Globus pallidus (tissue), 1 donor: ENCODE data around the gene GOLGA6L9.
"Not testable (repeated sequence)": the region's sequence is repeated elsewhere in the genome, so short reads cannot be mapped to it uniquely, and the experiment has no call there.

Source experiments
- DNase-seq: peaks from one replicate; pipeline ENCODE4 v3.0.0-alpha.2; 2015; ENCODE audit warnings: low spot score

The GOLGA6L9 gene, protein sequence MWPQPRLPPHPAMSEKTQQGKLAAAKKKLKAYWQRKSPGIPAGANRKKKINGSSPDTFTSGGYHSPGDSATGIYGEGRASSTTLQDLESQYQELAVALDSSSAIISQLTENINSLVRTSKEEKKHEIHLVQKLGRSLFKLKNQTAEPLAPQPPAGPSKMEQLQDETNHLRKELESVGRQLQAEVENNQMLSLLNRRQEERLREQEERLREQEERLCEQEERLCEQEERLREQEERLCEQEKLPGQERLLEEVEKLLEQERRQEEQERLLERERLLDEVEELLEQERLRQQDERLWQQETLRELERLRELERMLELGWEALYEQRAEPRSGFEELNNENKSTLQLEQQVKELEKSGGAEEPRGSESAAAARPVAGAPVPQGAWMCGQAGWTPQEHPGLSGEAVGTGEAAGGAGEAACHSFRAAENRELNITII

DNA sequence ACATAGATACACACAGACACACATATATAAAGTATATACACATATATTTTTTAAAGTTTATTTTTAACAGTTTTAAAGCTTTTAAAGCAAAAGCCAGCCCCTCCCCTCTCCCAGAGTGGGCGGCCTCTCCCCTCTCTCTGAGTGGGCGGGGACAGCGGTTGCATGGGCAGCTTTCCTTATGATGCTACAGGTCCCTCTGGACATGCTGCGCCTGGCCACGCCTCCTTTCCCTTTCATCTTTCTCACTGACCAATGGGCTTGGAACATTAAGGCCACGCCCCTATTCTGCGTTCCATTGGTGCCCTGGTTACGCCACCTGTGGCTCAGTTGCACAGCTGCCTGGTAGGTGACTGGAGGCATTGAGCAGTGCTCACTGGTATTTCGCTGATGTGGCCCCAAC, at the start of gene GOLGA6L9:
Gene GOLGA6L9, plus strand, starts transcription at position 124 of the 400 bp plus-strand sequence. Its CDS starts 264 bp downstream, at position 388.
- not testable (repeated sequence) for DNase-seq

DNA sequence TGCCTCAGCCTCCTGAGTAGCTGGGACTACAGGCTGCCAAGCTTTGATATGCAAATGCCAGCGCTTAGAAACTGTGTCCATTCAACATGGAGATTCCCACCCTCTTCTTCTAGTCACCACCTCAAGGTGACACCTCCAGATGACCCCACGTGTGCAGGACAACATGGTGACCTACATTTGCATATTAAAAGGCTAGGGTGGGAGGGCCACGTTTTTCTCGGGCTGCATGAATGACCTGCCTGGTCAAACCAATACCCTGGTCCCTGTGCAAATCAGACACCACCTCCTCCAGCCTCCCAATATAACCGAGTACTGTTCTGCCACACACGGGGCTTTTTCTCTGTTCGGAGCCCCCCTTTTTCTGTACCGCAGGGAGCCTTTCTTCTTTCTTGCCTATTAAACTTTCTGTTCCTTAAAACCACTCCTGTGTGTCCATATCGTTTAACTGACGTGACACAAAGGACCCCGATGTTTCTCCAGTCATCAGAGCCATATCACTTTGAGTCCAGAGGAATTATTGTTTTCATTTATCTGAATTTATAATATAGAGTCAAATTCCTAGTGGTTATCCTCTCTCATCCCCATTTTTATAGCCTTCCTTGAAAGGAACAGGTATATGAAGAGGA, 48.2 kb upstream of the GOLGA6L9 start:
- not testable (repeated sequence) for DNase-seq

DNA sequence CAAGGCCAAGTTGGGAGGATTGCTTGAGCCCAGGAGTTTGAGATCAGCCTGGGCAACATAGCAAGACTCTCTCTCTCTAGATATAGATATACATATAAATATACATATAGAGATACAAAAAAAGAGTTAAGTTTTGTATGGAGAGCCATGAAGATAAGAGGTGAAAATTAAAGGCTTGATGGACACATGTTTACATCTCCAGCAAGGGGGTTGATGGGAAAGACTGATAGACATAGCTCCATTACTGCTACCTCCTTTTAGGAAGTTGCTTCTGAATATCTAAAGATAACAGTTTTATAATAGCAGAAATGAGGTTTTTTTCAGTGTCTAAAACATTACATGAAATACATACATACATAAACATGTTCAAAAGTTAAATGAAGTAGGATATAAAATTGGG, 42.4 kb upstream of the GOLGA6L9 start:
- not testable (repeated sequence) for DNase-seq

DNA sequence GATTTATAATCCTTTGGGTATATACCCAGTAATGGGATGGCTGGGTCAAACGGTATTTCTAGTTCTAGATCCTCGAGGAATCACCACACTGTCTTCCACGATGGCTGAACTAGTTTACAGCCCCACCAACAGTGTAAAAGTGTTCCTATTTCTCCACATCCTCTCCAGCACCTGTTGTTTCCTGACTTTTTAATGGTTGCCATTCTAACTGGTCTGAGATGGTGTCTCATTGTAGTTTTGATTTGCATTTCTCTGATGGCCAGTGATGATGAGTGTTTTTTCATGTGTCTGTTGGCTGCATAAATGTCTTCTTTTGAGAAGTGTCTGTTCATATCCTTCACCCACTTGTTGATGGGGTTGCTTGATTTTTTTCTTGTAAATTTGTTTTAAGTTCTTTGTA, 39.5 kb upstream of the GOLGA6L9 start:
- not testable (repeated sequence) for DNase-seq

DNA sequence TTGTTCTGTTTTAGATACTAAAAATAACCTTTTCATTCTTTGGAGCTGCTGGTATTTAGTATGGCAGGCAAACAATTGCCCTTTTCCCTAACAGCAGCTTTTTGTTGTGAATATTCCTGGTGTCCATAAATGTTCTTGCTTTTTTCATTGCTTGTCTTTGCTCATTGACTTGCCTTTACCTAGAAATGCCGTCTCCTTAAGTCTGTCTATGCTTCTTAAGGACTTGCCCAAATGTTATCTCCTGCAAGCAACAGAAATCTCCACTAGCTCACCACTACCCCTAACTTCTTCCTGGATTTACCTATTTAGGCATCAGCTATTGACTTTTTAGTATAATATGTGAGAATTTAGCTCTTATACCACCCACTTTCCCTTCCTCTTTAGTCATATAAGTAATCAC, 37.5 kb upstream of the GOLGA6L9 start:
- not testable (repeated sequence) for DNase-seq

DNA sequence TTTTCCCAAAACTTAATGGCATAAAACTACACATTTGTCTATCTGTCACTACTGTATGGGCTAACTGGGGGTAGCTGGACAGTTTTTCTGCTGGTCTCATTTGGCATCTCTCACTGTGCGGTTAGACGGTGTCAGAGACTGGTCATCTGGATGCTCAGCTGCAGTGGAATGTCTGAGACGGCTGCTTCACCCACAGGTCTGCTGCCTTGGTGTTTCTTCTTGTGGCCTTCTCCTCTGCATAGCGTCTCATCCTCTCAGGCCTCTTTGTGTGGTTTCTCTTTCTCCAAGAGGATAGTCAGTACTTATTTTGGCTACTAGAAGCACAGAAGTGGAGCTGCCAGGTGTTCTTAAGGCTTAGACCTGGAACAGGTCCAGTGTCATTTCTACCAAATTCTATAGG, 35.9 kb upstream of the GOLGA6L9 start:
- DNase-seq: no peak

DNA sequence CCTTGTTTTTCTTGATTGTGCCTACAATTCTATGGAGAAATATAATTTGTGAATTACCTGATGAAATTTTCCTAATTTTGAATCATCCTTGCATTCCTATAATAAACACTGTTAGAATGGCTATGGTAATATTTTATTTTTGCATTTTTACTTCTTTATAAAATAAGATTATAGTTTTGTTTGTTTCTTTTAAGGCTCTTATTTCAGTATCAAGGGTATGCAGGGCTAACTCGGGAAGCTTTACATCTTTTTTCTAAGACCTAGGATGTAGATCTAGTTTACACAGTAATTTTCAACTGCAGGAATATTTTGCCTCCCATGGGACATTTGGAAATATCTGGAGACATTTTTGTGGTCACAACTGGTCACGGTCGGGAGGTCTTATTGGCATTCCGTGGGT, 33.8 kb upstream of the GOLGA6L9 start:
- DNase-seq: not testable (repeated sequence)

DNA sequence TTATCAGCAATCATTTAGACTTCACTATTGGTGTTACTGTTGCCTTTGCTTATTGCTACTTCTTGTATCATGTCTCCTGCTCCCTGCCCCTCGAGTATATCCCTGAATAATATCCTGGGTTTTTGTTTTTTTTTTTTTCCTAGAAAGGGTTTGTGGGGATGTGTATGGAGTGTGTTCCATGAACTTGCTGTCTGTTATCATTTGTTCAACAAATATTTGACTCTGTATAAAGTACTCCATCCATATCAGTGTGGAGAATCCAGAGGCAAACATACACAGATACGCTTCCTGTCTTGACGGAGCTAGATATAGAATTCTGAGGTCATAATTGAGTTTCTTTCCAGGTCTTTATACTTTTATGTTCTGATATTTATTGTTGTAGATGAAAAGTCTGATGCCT, 31.8 kb upstream of the GOLGA6L9 start:
- DNase-seq: no peak

DNA sequence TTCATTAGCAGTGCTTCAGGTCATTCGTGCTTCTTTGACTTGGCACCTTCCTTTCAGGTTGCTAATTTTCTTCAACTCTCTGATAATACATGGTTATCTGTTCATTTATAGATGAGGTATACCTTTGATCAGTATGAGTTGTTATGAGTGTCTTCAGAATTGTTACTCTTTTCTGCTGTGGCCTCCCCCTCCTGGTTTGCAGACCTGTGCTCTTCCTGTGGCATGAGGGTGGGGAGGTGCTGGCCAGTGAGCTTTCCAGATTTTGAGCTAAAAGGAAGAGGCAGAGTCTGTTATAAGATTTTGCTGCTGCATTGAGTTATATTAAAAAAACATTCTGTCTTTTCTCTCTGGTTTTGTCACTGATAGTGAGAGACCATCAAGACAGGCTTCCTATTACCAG, 30.8 kb upstream of the GOLGA6L9 start:
- DNase-seq: no peak

DNA sequence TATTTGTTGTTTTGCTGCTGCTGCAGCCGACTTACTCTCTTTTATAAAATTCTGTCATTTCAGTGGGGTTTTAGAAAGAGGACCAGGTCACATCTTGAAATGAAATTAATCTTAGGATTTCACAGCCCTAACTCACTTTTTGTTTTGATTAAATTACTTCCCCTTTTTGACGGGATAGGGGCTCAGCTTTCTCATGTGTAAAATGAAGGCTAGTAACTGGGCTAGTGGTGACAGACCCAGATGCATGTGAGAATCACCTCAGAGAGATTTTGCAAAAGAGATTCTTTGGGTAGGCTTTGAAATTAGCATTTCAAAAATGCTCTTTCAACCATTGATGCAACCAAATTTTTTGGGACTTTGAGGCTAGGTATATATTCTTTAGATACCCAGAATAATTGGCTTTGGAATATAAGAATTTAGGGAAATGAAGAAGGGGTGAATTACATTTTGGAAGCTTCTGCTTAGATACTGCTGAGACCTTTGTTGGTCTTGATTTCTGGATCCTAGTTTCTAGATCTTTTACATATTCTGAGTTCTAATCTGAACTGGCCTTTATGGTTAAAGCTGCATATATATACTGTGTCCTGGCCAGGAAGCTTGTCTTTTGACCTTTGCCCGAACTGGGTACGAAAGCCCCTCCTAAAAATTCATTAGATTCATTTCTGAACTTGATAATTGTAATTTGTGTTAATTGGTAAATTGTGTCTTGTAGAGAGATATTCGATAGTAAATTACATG, 30.1 kb upstream of the GOLGA6L9 start:
- DNase-seq: not testable (repeated sequence)

DNA sequence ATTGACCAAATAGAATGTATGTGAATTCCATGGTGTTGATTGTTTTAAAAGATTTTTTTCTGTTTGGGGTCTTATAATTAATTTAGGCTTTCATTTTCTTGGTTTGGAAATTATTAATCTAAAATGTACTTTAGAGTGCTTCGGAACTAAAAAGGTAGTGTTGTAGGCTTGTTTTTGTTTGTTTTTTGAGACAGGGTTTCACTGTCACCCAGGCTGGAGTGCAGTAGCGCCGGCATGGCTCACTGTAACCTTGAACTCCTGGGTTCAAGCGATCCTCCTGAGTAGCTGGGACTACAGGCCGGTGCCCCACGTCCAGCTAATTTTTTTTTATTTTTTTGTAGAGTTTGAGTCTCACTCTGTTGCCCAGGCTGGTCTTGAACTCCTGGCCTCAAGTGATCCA, 27.7 kb upstream of the GOLGA6L9 start:
- DNase-seq: not testable (repeated sequence)

DNA sequence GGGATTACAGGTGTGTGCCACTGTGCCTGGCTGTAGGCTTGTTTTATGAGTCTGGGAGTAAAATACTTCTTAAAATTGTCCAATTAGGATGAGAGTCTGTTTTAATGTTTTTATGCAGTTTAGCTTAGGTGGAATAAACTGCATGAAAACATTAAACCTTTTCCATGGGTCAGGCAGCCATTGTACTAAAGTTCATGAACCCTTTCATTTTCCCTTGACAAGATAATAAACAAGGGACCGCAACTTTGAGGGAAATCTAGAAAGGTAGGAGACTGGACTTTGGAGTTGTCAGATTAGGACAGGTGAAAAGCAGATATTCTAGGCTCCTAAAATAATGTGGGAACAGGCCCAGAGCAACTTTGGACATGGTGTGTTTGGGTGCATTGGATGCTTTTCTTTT, 27.3 kb upstream of the GOLGA6L9 start:
- not testable (repeated sequence) for DNase-seq

DNA sequence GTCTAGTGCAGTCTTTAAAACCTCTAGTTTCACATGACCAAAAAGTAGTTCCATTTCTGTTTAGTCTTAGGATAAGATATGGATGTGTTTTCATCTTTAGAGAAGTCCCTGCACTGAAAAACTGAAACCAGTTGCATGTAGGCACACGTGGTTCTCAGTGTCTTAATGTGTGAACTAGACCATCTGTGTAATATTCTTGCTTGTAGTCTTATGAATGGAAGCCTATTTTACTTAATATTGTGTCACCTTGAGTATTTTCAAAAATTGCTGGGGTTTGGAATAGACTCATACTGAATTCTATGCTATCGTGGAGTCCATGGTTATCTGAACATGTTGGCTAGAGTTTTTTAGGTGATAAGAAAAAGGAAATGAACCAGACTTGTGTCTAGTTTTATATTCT, 23.4 kb upstream of the GOLGA6L9 start:
- DNase-seq: not testable (repeated sequence)

DNA sequence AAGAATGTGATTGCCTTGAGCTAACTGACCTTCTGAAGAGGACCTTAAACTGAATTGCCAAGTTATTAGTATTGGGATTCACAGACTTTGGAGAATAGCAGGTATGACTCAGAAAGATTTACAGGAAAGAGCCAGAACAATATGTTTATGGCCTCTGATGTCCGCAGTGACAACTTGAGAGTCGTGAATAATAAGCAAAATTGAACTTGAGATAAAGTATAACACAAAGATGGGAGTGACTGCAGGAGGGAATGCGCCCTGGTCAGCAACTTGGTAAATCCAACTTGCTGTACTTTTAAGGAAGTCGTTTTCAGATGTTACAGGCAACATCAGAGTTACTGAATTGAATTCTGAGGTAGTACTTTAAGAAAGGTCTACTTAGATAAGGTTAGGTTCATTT, 19.3 kb upstream of the GOLGA6L9 start:
- DNase-seq: not testable (repeated sequence)

DNA sequence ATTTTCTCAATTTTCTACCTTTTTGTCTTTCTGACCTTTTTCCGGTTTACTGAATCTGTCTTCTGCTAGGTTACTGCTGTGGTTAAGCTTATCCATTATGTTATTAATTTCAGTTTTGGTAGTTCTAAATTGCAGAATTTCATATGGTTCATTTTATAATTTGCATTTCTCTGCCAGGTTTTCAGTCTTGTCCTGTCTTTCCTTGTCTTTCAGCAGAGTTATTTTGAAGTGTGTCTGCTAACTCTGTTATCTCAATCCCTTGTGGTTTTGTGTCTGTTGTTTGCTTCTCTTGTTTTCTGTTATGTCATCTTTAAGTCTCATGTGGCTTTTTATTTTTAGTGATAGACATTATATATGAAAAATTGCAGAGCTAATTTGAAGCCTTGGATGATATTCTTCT, 18.0 kb upstream of the GOLGA6L9 start:
- DNase-seq: not testable (repeated sequence)

DNA sequence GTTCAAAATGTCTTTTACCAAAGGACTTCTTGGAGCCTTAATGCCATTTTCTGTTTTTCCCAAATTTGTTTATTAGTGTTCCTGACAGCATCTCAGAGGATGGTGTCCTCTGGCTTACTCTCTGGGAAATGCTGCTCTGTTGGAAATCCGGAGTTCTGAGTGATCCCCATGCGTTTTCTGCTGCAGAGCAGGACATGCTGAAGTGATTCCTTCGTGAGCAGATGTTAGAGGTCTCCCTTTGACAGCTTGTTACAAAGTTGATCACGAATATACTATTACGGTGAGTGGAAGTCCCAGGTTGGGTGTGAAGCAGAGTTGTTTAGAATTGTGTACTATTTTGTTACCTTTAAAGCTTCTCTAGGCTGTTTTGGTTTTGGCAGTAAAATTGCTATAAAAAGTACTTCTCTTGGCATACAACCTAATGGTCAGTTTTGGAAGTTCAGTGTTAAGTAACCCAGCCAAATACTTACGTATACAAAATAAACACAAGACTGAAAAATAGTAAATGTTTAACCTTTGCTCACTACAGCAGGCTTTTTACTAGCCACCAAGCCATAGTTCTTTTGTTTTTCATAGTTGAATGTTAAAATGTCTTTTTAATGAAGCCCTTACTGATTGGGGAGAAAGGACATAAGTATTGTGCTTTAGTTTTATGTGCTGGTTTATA, 15.0 kb upstream of the GOLGA6L9 start:
- not testable (repeated sequence) for DNase-seq

DNA sequence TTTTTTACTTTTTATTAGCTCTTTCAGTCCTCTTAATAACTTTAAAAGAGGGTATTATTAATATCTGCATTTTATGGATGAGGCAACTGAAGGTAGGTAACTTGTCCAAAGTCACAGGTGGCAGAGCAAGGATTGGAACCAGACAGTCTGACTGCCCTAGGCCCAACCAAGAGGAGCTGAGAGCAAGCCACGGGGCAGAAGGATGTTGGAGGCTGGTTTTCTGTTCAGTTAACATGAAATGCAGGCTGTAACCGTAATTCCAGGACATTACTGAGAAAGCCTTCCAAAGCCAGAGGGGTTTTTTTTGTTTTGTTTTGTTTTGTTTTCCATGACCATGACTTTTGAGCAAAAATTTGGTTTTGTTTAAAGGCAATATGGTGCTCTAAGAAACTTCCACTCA, 9.1 kb upstream of the GOLGA6L9 start:
- not testable (repeated sequence) for DNase-seq

DNA sequence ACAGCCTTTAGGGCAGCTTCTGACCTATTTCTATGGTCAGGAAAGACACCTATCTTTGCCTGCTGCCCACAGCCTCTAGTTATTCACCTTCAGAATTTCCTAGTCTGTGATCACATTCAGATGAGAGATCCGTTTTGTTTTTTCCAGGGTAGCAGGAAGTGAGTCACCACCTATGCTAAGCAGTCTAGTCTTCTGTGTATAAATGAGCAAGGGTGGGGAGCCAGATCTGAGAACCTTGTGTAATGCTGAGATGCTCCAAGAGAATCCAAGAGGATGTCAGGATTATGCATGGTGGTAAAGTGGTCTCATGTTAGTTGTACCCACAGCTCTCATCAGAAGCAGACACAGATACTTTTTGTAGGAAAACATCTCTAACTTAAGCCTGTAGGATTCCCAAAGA, 8.7 kb upstream of the GOLGA6L9 start:
- not testable (repeated sequence) for DNase-seq

DNA sequence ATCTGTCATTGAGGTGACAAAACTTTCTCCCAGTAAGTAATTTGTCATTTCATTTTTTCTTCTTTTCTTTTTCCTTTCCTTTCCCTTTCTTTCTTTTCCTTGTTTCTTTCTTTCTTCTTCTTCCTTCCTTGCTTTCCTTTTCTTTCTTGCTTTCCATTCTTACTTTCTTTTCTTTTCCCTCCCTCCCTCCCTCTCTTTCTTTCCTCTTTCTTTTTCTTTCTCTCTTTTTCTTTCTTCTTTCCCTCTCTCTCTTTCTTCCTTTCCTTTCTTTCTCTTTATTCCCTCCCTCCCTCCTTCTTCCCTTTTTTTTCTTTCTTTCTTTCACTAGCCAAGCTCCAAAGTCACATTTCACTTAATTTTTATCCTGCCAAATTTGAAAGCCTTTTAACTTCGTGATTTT, 2.5 kb upstream of the GOLGA6L9 start:
- DNase-seq: not testable (repeated sequence)

DNA sequence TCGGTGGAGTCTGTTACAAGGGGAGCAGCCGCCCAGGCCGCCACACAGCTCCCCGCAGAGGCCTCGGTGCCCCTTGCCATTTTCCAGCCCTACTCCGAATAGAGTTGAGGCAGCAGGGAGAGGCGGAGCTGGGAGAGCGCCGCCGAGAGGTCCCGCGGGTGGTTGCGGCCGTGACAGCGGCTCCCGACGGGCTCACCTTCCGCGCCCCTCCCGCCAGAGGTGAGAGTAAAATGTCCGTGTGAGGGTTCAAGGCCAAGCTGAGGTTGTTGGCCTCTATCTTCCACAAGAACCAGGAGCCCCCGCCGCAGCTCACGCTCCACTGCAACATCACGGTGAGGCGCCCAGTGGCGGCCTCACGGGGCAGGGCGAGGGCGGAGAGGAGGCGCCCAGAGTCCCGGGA, 15.8 kb downstream of the GOLGA6L9 start:
- not testable (repeated sequence) for DNase-seq

DNA sequence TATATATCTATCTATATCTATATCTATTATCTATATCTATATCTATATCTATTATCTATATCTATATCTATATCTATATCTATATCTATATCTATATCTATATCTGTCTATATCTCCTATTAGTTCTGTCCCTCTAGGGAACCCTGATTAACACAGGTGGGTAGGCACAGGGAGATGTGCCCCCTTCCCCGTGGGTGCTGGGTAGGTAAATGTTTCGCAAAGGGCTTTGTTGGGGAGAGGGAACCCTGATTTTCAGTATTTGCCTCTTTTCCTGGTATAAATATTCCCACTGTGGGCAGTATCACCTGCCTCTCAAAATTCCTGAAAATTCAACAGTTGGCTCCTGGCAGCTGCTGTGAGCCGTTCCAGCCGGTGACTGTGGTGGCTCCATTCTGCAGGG, 27.7 kb downstream of the GOLGA6L9 start:
- DNase-seq: not testable (repeated sequence)

DNA sequence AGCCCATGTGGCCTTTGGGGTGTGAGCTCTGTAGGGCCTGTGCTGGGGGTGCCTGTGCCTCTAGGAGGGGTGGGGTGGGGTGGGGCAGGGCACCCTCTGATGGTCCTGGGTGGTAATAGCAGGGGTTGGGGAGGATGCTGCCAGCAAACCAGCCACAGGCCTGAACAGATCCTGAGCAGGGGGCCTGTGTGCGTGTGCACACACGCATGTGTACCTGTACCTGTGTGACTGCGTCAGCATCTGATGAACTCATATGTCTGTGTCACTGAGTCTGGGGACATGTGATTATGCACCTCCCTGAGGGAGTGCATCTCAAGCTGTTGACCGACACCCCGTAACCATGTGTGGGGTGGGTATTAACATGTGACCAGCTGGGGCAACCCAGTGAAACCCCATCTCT, 36.0 kb downstream of the GOLGA6L9 start:
- DNase-seq: not testable (repeated sequence)
